Measurements from ENCODE around the gene CNOT6.

GRCh38 chr5:180625791-180626660, 131.8 kb downstream of the CNOT6 start:
- TF ChIP-seq CTCF (IDR thresholded peaks at IDR 0.05; ENCODE audit: low read depth, low read length) (no peak), EZH2phosphoT487 (IDR thresholded peaks at IDR 0.05; ENCODE audit: low read depth) (no peak)
